Astrocyte of the cerebellum (primary cell): ENCODE measurements around the gene MAP4K1.

ENCODE experiments used
- DNase-seq: peaks from one replicate; pipeline ENCODE4 v3.0.0-alpha.2; 2011; ENCODE audit warnings: low read depth
- H3K4me3 ChIP-seq: 2 replicates; pipeline ENCODE4 v1.5.1; 2011; ENCODE audit warnings: mild to moderate bottlenecking, low read depth, low read length, moderate library complexity
- CTCF ChIP-seq: IDR thresholded peaks from 2 replicates; pipeline ENCODE4 v1.5.1; 2012; ENCODE audit warnings: low read length, low read depth, moderate library complexity, mild to moderate bottlenecking; ENCODE audit errors: missing control alignments
- in situ Hi-C: cut with HindIII; loops from 2 replicates; pipeline ENCODE4 v1.10.0; 2017; ENCODE audit warnings: low sequenced_read_pairs

MAP4K1 gene

GRCh38 chr19:38644719-38645118, 27.0 kb upstream of the MAP4K1 start:
- H3K4me3 ChIP-seq = no peak overlapping the region
- no peak for DNase-seq
- in situ Hi-C loops = no loop called here
- TF ChIP-seq CTCF = no peak

GRCh38 chr19:38642176-38642575, 24.4 kb upstream of the MAP4K1 start:
- in situ Hi-C loops = no loop called here
- H3K4me3 ChIP-seq = no peak overlapping the region

GRCh38 chr19:38640368-38640767, 22.6 kb upstream of the MAP4K1 start:
- in situ Hi-C loops = no loop called here
- DNase-seq = no peak
- no peak for TF ChIP-seq CTCF
- no peak overlapping the region for H3K4me3 ChIP-seq

More at GRCh38 chr19:38642176-38642575, 24.4 kb upstream of the MAP4K1 start:
- DNase-seq = no peak
- no peak for TF ChIP-seq CTCF

- no peak for DNase-seq
- H3K4me3 ChIP-seq = no peak overlapping the region
- in situ Hi-C loops = no loop called here
- TF ChIP-seq CTCF = no peak
Measured at GRCh38 chr19:38639679-38640078, 21.9 kb upstream of the MAP4K1 start.

GRCh38 chr19:38638461-38638860, 20.7 kb upstream of the MAP4K1 start:
- no peak for DNase-seq
- in situ Hi-C loops = no loop called here
- TF ChIP-seq CTCF = no peak
- no peak overlapping the region for H3K4me3 ChIP-seq

- no peak for DNase-seq
- in situ Hi-C loops = no loop called here
- no peak overlapping the region for H3K4me3 ChIP-seq
- TF ChIP-seq CTCF = no peak
Measured at GRCh38 chr19:38635483-38636399, 18.0 kb upstream of the MAP4K1 start.
